GM12892 (cell line): ENCODE measurements around the gene SLC18A3.

Experiments
- POLR2A ChIP-seq: IDR thresholded peaks from 2 replicates; pipeline ENCODE4 v1.6.1; 2011; ENCODE audit warnings: low read depth, low read length, control low read depth
- TAF1 ChIP-seq: IDR thresholded peaks from 2 replicates; pipeline ENCODE4 v1.6.1; 2011; ENCODE audit warnings: low read depth, mild to moderate bottlenecking, control low read depth, low read length, borderline replicate concordance

GRCh38 chr10:49627038-49627437 lies 16.9 kb downstream of the SLC18A3 start:
- no peak for TF ChIP-seq TAF1
- no peak for TF ChIP-seq POLR2A
